Mucosa of rectum (tissue), 2 donors: ENCODE data around the gene DNAH14.
"Not testable (repeated sequence)": the region's sequence is repeated elsewhere in the genome, so short reads cannot be mapped to it uniquely, and the experiment has no call there.

Source experiments
- H3K27ac ChIP-seq, 2 donors: one replicate each; pipeline ENCODE4 v1.7.0; 2013; ENCODE audit warnings: inconsistent platforms in 2 of 2, low read depth in 2 of 2, low read length in 2 of 2
- H3K27me3 ChIP-seq, 2 donors: one replicate each; pipeline ENCODE4 v1.7.0; 2013; ENCODE audit warnings: low read length in 2 of 2; ENCODE audit not compliant: control insufficient read depth in 2 of 2, insufficient read depth in 2 of 2
- H3K36me3 ChIP-seq, 2 donors: one replicate each; pipeline ENCODE4 v1.7.0; 2013; ENCODE audit warnings: low read length in 2 of 2; ENCODE audit not compliant: control insufficient read depth in 2 of 2, insufficient read depth in 2 of 2
- H3K4me1 ChIP-seq, 2 donors: one replicate each; pipeline ENCODE4 v1.7.0; 2013; ENCODE audit warnings: low read length in 2 of 2, mild to moderate bottlenecking in 1 of 2; ENCODE audit not compliant: control insufficient read depth in 2 of 2, insufficient read depth in 2 of 2
- H3K4me3 ChIP-seq, 2 donors: one replicate each; pipeline ENCODE4 v1.7.0; 2013; ENCODE audit warnings: low read length in 2 of 2
- H3K9ac ChIP-seq, 2 donors: one replicate each; pipeline ENCODE4 v1.7.0; 2013; ENCODE audit warnings: low read length in 2 of 2, low read depth in 1 of 2, mild to moderate bottlenecking in 1 of 2
- H3K9me3 ChIP-seq, 2 donors: one replicate each; pipeline ENCODE4 v1.7.0; 2013; ENCODE audit warnings: low read length in 2 of 2; ENCODE audit not compliant: control insufficient read depth in 2 of 2
- donor health status: healthy.
- donor health status: Normal muscosa, but diverticular disease.

The DNAH14 gene

GRCh38 chr1:225119307-225119706 is 189.8 kb downstream of the DNAH14 start:
- no peaks in the 10 kb centered on the region for H3K9me3 ChIP-seq
- no peaks in the 10 kb centered on the region for H3K27me3 ChIP-seq
- no peaks in the 10 kb centered on the region for H3K4me1 ChIP-seq
- H3K9ac ChIP-seq: no peak overlapping the region
- no peak overlapping the region for H3K27ac ChIP-seq
- H3K4me3 ChIP-seq: no peak overlapping the region
- no peaks in the 10 kb centered on the region for H3K36me3 ChIP-seq

- Histone ChIP-seq H3K9me3 (no peaks in the 10 kb centered on the region), H3K9ac (no peak overlapping the region), H3K4me3 (no peak overlapping the region), H3K4me1 (no peaks in the 10 kb centered on the region), H3K36me3 (no peaks in the 10 kb centered on the region), H3K27ac (no peak overlapping the region), H3K27me3 (no peaks in the 10 kb centered on the region)
Observed at GRCh38 chr1:225121095-225121494, 191.6 kb downstream of the DNAH14 start.

GRCh38 chr1:225131869-225132268 is 202.4 kb downstream of the DNAH14 start:
- Histone ChIP-seq H3K9me3 (no peaks in the 10 kb centered on the region), H3K4me3 (no peak overlapping the region), H3K27me3 (no peaks in the 10 kb centered on the region), H3K36me3 (no peaks in the 10 kb centered on the region), H3K27ac (no peak overlapping the region), H3K4me1 (no peaks in the 10 kb centered on the region), H3K9ac (no peak overlapping the region)

- no peak overlapping the region for H3K27ac ChIP-seq
- no peak overlapping the region for H3K9ac ChIP-seq
- no peaks in the 10 kb centered on the region for H3K4me1 ChIP-seq
- no peaks in the 10 kb centered on the region for H3K36me3 ChIP-seq
- H3K9me3 ChIP-seq: no peaks in the 10 kb centered on the region
- H3K4me3 ChIP-seq: no peak overlapping the region
- H3K27me3 ChIP-seq: no peaks in the 10 kb centered on the region
Observed at GRCh38 chr1:225137976-225138375, 208.5 kb downstream of the DNAH14 start.

GRCh38 chr1:225143001-225143400 is 213.5 kb downstream of the DNAH14 start:
- Histone ChIP-seq H3K9ac (no peak overlapping the region), H3K27ac (no peak overlapping the region), H3K9me3 (no peaks in the 10 kb centered on the region), H3K27me3 (no peaks in the 10 kb centered on the region), H3K36me3 (no peaks in the 10 kb centered on the region), H3K4me1 (no peaks in the 10 kb centered on the region), H3K4me3 (no peak overlapping the region)

DNA sequence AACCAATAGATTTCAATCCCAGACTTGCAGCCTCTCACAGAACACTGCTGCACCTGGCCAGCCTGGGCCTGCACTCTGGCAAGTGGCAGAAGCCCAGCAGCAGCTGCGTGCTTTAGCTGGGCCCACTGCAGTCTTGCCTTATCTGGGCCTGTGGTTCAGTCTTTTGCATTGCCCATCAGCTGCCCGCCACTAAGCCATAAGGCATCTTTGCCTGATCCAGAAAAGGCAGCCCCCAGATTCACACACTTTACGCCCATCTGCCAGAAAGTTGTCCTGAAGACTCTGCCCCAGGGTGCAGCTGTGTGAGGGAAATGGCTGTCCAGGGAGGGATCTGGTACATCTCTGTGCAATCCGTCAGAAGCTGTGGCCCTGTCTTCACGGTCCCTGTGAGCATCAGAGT is 217.0 kb downstream of the DNAH14 start:
- Histone ChIP-seq H3K4me3 (no peak overlapping the region), H3K27me3 (no peaks in the 10 kb centered on the region), H3K36me3 (no peaks in the 10 kb centered on the region), H3K9me3 (no peaks in the 10 kb centered on the region), H3K4me1 (no peaks in the 10 kb centered on the region), H3K9ac (no peak overlapping the region), H3K27ac (no peak overlapping the region)

DNA sequence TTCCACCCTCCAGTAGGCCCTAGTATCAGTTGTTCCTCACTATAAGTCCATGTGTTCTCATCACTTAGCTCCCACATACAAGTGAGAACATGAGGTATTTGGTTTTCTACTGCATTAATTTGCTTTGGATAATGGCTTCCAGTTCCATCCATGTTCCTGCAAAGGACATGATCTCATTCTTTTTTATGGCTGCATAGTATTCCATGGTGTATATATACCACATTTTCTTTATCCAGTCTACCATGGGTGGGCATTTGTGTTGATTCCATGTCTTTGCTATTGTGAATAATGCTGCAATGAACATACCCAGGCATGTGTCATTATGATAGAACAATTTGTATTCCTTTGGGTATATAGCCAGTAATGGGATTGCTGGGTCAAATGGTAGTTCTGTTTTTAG is 218.3 kb downstream of the DNAH14 start:
- H3K27ac ChIP-seq, H3K36me3 ChIP-seq, H3K4me3 ChIP-seq, H3K27me3 ChIP-seq, H3K9ac ChIP-seq, H3K4me1 ChIP-seq, H3K9me3 ChIP-seq: not testable (repeated sequence)

DNA sequence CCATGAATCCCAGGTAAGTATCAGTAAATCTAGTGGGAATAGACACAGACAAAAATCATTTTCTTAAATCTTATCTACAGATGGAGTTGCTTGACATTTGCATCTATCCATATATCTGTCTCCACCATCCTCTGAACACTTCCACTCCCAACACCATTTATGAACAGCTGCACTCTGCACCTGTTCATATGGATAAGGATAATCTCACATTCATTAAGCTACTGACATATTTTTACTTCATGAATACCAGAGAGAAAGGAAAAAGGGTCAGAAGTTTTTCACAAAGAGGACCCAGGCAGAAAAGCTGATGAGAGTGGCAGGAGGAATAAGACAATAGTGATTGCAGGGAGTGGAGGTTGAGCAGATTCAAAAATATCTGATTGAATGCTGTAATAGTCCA is 222.6 kb downstream of the DNAH14 start:
- Histone ChIP-seq H3K9me3 (no peaks in the 10 kb centered on the region), H3K4me1 (no peaks in the 10 kb centered on the region), H3K27me3 (no peaks in the 10 kb centered on the region), H3K36me3 (no peaks in the 10 kb centered on the region), H3K27ac (no peak overlapping the region), H3K9ac (no peak overlapping the region), H3K4me3 (no peak overlapping the region)

- Histone ChIP-seq H3K4me1 (no peaks in the 10 kb centered on the region), H3K36me3 (no peaks in the 10 kb centered on the region), H3K4me3 (no peak overlapping the region)
Observed at GRCh38 chr1:225155555-225155954, 226.1 kb downstream of the DNAH14 start.

GRCh38 chr1:225156254-225156653 is 226.8 kb downstream of the DNAH14 start:
- Histone ChIP-seq H3K4me3 (no peak overlapping the region), H3K9ac (no peak overlapping the region), H3K4me1 (no peaks in the 10 kb centered on the region), H3K9me3 (no peaks in the 10 kb centered on the region), H3K36me3 (no peaks in the 10 kb centered on the region), H3K27me3 (no peaks in the 10 kb centered on the region), H3K27ac (no peak overlapping the region)

More at GRCh38 chr1:225155555-225155954, 226.1 kb downstream of the DNAH14 start:
- Histone ChIP-seq H3K27ac (no peak overlapping the region), H3K9ac (no peak overlapping the region), H3K9me3 (no peaks in the 10 kb centered on the region), H3K27me3 (no peaks in the 10 kb centered on the region)

DNA sequence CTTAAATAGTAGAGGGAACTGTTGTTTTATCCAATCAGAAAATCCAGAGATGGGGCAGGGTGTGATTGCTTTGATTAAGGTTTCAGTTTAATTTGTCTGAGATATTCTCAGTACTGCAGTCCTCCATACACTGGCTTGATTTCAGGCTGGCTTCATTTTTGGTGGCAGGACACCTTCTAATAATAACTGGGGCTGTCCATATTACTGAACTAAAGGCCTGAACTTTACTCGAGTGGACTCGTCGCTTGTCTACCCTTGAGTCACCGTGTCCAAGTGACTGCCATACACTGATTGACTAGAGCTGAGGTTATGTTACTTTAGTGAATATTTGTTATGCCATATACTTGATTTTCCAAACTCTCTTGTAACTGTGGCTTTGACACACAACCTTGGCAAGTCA is 228.8 kb downstream of the DNAH14 start:
- H3K27ac ChIP-seq: no peak overlapping the region
- no peak overlapping the region for H3K9ac ChIP-seq
- no peak overlapping the region for H3K4me3 ChIP-seq
- no peaks in the 10 kb centered on the region for H3K27me3 ChIP-seq
- no peaks in the 10 kb centered on the region for H3K4me1 ChIP-seq
- H3K9me3 ChIP-seq: no peaks in the 10 kb centered on the region
- no peaks in the 10 kb centered on the region for H3K36me3 ChIP-seq
